NOMO-1 treated with dmso at 0.1 percent for 144 hours (cell line): ENCODE measurements around the gene GSTA1.
"Not testable (repeated sequence)": the region's sequence is repeated elsewhere in the genome, so short reads cannot be mapped to it uniquely, and the experiment has no call there.

Experiments used
- DNase-seq: peaks from one replicate; lab custom pipeline; 2025; ENCODE audit not compliant: unreplicated experiment; lab: John Stamatoyannopoulos, UW

Gene GSTA1

DNA sequence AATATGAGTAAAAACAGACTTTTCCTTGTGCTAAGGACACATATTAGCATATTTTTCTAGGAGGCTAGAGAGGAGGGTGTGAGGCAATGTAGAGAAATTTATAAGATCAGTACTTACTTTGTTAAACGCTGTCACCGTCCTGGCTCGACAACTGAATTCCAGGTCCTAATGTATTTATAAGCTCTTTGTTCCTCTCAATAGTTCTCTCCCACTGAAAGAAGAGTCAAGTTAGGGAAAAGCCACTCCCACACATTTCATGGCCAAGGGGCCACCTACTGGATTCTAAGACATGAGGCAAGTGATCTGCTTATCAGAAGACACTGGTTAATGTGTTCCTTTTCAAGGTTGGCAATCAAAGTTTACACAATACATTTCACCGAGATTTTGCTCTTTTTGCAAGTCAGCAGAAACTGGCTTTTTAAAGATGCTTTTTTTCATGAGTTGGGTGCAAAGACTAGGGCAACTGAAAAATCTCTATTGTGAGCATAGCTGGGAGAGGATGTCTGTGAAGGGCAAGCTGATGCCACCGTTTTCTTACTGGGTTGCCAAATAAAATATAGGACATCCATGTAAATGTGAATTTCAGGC lies at the start of gene GSTA1:
GSTA1 (minus strand) TSS at position 149 of the 588 bp plus-strand sequence. CDS start 4,549 bp downstream, outside the sequence.
- DNase-seq = not testable (repeated sequence)

DNA sequence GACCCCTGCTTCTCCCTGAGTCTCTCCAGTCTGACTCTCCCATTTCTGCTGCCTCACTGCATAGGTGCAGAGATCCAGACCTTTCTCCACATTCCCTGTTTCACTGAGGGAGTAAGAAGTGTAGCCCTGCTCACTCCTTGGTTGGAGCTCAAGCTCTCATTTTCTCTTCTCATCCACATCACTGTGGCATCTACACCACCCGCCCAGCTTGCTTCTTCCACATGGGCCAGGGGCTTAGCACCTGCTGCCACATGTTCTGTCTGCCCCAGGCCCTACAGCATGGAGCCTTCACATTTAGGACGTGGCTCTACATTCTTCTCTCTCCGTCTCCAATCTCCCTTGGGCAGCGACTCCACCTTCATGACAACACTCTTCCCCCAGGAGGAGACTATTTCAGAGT lies 45.5 kb upstream of the GSTA1 start:
- DNase-seq = no peak

DNA sequence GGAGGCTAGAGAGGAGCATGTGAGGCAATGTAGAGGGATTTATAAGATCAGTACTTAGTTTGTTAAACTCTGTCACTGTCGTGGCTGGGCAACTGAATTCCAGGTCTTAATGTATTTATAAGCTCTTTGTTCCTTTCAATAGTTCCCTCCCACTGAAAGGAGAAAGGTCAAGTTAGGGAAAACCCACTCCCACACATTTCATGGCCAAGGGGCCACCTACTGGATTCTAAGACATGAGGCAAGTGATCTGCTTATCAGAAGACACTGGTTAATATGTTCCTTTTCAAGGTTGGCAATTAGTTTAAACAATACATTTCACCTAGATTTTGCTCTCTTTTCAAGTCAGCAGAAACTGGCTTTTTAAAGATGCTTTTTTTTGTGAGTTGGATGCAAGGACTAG lies 42.4 kb upstream of the GSTA1 start:
- DNase-seq = no peak

DNA sequence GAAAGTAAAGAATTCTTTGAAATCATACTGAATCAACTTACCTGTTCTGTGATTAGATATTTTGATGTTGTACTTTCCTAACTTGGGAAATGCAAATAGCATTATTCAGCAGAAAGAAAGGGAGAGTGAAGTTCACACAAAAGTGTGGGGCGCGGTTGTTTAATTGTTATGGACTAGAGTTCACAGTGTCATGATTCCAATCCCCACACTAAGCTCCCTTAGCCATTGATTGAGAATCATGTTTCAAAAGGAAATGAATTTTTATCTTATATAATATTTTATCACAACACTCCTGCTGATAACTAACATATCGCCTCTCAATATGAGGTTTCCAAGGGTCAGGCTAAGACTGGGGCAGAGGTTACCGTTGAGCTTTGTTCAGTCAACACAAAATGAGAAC lies 40.0 kb upstream of the GSTA1 start:
- no peak for DNase-seq

DNA sequence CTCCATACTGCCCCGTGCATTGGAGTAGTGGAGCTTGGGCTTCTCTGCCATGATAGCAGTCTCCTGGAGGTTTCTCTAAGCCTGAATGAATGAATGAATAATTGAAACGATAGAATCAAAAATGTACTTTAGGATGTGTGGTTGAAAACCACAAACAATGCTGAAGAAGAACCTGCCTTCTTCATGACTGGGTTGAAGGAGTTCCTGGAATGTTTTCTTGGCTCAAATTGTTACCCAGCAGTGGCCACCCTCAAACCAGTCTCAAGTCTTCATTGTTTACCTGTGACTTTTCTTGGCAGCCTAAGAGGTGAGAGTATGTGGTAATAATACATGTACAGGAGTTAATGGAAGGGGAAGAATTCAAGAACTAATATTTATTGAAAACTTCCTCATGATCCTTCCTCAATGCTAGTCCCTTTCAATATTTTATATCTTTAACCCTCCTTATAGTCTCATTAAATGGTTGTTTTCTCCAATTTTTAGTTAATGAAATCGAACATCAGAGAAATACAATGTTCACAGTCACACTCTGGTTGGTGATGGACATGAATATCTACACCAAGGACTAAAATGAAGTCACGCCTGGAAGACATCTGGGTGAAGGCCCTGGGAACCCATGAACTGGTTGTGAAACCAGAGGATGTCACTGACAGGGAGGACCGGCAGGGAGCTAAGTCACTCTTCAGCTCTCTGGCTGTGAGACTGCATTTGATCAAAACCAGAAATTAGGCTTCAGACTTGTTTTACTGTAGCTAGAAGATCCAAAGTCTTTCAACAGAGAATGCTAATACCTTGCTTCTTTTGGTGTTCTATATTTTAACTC lies 37.4 kb upstream of the GSTA1 start, which contains the start of gene GSTA5:
GSTA5 (minus strand) TSS at position 51 of the 823 bp plus-strand sequence.
- no peak for DNase-seq

DNA sequence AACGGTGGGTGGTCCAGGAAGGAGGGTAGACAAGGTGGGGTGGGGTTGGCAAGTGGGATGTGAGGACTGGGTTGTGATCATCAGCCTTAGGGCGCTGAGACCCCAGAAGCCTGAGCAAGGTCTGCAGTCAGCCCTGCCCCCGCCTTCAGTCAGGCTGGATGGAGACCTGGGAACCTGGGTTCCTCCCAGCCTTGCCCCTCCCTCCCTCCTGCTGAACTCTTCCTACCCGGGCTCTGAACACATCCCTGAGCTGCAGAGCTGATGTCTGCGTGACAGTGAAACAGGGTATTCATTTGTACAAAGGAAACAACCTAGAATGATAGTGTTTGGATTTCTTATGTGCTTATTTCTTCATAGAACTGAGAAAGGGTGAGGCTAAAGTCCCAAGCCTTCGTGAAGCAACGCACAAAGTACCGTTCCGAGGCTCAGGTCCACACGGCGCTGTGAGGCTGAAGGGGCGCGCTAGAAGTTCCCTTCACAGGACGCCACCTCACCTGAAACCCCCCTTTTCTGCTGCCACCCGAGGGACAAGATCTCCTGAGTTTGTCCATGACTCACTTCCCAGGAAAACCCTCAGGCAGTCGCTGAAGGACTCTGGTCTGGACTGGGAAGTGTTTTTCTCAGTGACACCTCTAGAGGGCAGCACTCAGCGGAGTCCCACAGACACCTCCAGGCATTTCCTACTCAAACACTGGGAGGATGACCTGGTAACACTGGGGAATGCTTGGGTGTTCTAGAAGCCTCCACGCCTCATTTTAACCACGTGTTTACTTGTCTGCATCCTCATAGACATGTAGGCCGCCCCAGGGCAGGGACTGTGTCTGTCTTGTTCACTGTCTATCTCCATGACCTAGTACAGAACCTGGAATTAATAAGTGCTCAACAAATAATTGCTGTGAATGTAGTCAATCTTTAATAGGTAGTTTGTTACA lies 35.8 kb upstream of the GSTA1 start:
- DNase-seq = no peak

DNA sequence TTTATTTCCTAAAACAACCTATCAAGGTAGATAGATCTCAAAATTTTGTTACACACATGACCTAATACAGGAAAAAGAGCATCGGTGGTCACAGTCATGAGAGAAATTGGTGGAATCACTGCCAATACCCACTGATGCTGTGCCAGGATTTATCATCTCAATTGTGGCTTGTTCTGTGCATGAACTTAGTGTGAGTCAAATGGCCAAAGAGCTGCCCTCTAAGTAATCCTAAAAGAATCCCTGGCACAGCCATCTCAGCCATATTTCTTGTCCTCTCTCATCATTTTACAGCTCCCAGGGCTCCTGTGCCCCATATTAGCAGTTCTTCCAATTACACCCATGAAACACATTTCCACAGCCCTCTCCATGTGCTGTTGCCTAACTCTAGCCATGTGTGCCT lies 30.9 kb upstream of the GSTA1 start:
- no peak for DNase-seq

DNA sequence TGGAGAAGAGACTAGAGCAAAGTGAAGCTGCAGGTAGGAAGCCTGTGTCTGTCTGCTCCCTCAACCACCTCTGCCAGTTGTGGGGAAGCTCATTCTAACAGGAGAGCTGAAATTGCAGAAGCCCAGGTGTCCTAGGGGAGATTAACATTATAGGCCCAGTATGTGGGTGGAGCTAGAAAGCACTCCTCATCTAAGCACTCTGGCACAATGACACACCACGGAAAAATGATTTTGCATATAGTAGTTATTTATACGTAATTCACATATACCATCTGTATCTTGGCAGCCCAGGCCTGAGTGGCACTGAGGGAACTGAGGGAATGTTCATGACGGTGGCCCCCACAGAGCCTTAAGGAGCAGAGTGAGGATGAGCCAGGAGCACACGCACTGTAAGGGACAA lies 27.3 kb upstream of the GSTA1 start:
- not testable (repeated sequence) for DNase-seq

DNA sequence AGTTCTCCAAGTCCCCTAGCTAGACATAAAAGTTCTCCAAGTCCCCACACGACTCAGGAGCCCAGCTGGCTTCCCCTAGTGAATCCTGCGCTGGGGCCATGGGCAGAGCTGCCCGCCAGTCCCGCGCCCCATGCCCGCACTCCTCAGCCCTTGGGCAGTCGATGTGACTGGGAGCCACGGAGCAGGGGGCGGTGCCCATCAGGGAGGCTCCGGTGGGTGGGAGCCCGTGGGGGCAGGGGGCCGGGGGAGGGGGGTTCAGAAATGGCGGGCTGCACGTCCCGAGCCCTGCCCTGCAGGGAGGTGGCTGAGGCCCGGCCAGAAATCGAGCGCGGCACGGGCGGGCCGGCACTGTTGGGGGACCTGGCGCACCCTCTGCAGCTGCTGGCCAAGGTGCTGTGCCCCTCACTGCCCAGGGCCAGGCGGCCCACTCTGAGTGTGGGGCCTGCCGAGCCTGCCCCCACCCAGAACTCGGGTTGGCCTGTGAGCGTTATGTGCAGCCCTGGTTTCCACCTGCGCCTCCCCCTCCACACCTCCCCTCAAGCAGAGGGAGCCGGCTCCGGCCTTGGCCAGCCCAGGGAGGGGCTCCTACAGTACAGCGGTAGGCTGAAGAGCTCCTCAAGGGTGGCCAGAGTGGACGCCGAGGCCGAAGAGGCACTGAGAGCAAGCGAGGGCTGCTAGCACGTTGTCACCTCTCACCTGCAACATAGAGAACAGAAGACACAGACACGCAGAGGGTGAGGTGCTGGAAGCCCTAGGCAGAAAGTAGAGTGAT lies 25.6 kb upstream of the GSTA1 start:
- no peak for DNase-seq

DNA sequence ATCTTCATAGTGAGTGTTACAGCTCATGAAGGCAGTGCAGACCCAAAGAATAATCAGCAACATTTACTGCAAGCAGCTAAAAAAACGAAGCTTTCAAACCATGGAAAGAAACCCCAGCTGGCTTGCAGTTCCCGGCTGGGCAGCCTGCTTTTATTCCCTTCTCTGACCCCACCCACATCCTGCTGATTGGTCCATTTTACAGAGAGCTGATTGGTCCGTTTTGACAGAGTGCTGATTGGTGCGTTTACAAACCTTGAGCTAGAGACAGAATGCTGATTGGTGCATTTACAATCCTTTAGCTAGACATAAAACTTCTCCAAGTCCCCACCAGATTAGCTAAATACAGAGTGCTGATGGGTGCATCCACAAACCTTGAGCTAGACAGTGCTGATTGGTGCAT lies 25.0 kb upstream of the GSTA1 start:
- DNase-seq = not testable (repeated sequence)

DNA sequence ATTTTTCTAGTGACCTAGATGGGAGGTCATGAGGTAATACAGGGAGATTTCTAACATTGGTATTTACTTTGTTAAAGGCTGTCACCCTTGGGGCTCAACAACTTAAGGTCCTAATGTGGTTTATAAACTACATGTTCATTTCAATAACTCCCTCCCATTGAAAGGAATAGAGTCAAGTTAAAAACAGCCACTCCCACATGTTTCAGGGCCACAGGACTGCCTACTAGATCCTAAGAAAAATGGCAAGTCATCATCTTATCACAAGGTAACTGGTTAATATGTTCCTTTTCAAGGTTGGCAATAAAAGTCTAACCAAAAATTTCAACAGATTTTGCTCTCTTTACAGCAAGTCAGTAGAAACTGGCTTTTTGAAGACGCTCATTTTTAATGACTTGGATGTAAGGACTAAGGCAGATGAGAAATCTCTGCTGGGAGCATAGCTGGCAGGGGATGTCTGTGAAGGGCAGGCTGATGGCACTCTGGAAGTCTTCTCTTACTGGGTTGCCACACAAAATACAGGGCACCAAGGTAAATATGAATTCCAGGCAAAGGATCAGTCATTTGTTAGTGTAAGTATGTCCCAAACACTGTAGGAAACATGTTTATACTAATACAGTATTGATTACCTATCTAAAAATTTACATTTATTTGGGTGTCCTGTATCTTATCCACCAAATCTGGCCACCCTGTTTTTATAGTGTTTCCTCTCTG lies 23.6 kb upstream of the GSTA1 start:
- not testable (repeated sequence) for DNase-seq

DNA sequence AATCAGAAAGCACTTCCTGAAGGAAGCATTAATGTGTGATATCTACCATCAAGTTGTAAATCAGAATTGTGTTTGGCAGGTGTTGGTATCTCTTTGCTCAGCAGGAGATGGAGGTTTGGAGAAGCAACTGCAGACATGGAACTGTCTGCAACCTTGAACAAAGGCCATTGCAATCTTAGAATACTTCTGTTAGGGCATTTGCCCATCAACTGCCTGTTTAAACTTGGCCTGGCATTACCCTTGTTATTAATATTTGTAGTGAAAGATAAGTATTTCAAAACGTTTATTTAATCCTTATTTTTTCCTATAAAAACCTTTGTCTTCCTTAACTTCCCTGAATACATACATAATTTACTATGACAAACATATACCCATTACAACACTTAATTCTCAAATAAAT lies 22.9 kb upstream of the GSTA1 start:
- no peak for DNase-seq

DNA sequence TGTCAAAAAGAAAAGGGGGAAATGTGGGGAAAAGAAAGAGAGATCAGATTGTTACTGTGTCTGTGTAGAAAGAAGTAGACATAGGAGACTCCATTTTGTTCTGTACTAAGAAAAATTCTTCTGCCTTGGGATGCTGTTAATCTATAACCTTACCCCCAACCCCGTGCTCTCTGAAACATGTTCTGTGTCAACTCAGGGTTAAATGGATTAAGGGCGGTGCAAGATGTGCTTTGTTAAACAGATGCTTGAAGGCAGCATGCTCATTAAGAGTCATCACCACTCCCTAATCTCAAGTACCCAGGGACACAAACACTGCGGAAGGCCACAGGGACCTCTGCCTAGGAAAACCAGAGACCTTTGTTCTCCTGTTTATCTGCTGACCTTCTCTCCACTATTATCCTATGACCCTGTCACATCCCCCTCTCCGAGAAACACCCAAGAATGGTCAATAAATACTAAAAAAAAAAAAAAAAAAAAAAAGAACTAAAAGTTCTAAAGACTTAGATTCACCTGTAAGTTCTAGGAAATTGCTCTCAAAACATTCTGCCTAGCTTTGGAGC lies 22.4 kb upstream of the GSTA1 start:
- DNase-seq = not testable (repeated sequence)

DNA sequence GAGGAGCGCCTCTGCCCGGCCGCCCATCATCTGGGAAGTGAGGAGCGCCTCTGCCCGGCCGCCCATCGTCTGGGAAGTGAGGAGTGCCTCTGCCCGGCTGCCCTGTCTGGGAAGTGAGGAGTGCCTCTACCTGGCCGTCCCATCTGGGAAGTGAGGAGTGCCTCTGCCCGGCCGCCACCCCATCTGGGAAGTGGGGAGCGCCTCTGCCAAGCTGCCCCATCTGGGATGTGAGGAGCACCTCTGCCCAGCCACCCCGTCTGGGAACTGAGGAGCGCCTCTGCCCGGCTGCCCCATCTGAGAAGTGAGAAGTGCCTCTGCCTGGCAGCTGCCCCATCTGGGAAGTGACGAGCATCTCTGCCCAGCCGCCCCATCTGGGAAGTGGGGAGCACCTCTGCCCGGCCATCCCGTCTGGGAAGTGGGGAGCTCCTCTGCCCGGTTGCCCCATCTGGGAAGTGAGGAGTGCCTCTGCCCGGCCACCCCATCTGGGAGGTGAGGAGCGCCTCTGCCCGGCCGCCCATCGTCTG lies 21.7 kb upstream of the GSTA1 start:
- DNase-seq = not testable (repeated sequence)

DNA sequence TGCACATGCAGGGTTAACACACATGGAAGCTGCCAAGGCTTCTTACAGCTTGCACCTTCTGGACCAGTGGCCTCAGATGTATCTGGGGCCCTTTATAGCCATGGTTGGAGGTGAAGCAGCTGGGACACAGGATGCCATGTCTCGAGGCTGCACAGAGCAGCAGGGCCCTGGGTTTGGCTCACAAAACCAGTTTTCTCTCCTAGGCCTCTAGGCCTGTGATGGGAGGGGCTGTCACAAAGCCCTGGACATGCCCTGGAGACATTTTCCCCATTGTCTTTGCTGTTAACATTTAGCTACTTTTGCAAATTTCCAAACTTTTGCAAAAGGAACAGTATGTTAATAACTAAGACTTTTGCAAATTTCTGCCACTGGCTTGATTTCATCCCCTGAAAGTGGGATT lies 18.2 kb upstream of the GSTA1 start:
- no peak for DNase-seq

DNA sequence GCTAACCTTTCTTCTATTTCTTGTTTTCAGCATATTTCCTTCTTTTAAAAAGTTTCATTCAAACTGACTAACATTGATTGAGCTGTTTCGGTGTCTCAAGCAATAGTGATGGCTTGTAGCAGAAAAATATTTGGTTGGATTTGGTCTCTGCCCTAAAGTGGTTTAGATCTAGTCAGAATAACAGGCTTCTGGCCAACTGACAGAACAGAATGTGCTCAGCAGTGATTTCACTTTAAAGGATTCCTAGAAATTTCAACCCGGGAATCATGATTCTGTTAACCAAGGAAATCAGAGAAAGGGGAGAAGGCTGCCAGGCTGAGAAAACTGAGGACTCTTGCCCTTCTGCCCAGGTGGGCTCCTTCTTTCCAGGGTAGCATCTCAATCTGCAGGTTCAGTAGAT lies 16.6 kb upstream of the GSTA1 start:
- DNase-seq = no peak

DNA sequence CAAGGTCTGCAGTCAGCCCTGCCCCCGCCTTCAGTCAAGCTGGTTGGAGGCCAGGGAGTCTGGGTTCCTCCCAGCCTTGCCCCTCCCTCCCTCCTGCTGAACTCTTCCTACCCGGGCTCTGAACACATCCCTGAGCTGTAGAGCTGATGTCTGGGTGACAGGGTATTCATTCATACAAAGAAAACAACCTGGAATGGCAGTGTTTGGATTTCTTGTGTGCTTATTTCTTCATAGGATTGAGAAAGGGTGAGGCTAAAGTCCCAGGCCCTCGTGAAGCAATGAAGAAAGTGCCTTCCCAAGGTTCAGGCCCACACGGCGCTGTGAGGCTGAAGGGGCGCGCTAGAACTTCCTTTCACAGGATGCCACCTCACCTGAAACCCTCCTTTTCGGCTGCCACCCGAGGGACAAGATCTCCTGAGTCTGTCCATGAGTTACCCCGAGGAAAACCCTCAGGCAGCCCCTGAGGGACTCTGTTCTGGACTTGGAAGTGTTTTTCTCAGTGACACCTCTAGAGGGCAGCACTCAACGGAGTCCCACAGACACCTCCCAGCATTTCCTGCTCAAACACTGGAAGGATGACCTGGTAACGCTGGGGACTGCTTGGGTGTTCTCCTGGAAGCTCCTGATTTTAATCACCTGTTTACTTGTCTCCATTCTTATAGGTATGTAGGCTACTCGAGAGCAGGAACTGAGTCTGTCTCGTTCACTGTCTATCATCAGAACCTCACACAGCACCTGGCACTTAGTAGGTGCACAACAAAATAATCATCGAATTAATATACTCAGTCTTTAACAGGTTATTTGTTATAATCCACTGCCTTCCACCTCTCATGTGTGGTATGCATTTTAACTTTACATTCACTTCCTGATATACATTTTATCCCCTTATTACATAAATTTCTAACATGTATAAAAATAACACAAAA lies 11.8 kb upstream of the GSTA1 start:
- no peak for DNase-seq

DNA sequence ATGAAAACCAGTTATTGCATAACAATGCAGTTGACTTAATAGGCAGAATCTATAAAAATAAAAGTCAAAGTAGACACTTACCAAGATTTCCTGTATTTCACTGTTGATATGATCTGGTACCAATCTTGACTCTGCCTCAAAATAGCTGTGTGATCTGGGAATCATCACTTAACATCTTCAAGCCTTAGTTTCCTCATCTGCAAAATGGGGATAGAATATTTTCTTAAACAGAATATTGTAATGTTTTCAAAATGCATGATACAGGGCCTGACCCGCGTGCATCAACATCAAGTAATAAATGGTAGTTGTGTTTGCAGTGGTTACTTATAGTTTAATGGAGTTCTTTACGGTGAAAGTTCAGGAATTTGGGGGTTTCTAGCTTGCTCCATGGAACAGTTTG lies 10.9 kb upstream of the GSTA1 start:
- not testable (repeated sequence) for DNase-seq
